Mammary epithelial cell (primary cell): ENCODE results near the gene NT5M.

Experiments
- EZH2 ChIP-seq: IDR thresholded peaks from 2 replicates; pipeline ENCODE4 v1.6.1; 2012; ENCODE audit warnings: low read length, inconsistent platforms, borderline replicate concordance
- TF ChIP-seq, protein P1 (sequence below), 2 donors: IDR thresholded peaks in 1 of 2; conservative IDR thresholded peaks in 1 of 2; 2 replicates each; pipeline ENCODE4 v1.5.1; 2011 to 2012; ENCODE audit warnings: inconsistent platforms in 2 of 2, low read length in 2 of 2, mild to moderate bottlenecking in 2 of 2, control low read depth in 1 of 2, low read depth in 1 of 2; ENCODE audit not compliant: insufficient read depth in 1 of 2; ENCODE audit errors: extremely low read depth in 1 of 2

DNA sequence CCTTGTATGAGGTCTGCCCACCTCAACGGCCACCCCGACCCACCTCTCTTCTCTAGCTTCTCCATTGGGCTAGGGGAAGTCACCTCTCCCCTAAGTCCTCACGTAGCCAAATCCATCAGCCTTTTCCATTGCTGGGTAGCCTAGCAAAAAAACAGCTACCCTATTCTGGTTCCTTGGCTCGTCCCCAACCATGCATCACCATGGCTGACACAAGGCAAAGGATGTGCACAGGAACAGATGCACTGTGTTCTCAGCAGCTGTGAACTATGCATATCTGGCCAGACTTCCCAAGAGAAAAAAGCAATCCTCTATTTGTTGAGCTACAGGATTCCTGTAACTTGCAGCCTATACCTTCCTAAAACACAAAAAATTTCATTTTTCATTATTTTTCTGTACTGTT lies 44.2 kb upstream of the NT5M start:
- TF ChIP-seq, protein P1, sequence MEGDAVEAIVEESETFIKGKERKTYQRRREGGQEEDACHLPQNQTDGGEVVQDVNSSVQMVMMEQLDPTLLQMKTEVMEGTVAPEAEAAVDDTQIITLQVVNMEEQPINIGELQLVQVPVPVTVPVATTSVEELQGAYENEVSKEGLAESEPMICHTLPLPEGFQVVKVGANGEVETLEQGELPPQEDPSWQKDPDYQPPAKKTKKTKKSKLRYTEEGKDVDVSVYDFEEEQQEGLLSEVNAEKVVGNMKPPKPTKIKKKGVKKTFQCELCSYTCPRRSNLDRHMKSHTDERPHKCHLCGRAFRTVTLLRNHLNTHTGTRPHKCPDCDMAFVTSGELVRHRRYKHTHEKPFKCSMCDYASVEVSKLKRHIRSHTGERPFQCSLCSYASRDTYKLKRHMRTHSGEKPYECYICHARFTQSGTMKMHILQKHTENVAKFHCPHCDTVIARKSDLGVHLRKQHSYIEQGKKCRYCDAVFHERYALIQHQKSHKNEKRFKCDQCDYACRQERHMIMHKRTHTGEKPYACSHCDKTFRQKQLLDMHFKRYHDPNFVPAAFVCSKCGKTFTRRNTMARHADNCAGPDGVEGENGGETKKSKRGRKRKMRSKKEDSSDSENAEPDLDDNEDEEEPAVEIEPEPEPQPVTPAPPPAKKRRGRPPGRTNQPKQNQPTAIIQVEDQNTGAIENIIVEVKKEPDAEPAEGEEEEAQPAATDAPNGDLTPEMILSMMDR (conservative IDR thresholded peaks at IDR 0.05 in 1 of 2, IDR thresholded peaks at IDR 0.05 in 1 of 2; ENCODE audit: extremely low read depth in 1 of 2, insufficient read depth in 1 of 2, low read depth in 1 of 2, low read length in 2 of 2), result no peak
- no peak for TF ChIP-seq EZH2
